H7 (cell line): Measurements from ENCODE around the gene DDX42. TPM values are rescaled to one million over a fixed set of nuclear protein-coding genes. Genes with fewer than 3 reads are reported as not detected.

ENCODE experiments used
- DNase-seq: peaks from one replicate; pipeline ENCODE4 v3.0.0; 2012
- H3K27me3 ChIP-seq: 2 replicates; pipeline ENCODE4 v1.6.0; 2011; ENCODE audit warnings: mild to moderate bottlenecking, low read length; ENCODE audit not compliant: control insufficient read depth, insufficient read depth
- H3K36me3 ChIP-seq: replicated peaks from 2 replicates; pipeline ENCODE4 v1.5.1; 2011; ENCODE audit warnings: low read length; ENCODE audit not compliant: control insufficient read depth, insufficient read depth
- H3K4me3 ChIP-seq: 2 replicates; pipeline ENCODE4 v1.5.1; 2011; ENCODE audit warnings: low read depth, mild to moderate bottlenecking, control low read depth, low read length, moderate library complexity; ENCODE audit not compliant: insufficient read depth
- total RNA-seq: library from RNA; depleted of rRNA; stranded (reverse); fragments of >200 nt; shearing (Covaris generic); gene quantifications from 2 replicates; pipeline ENCODE4 v1.2.3, GENCODE V29; 2014; rRNA removed

The DDX42 gene, protein sequence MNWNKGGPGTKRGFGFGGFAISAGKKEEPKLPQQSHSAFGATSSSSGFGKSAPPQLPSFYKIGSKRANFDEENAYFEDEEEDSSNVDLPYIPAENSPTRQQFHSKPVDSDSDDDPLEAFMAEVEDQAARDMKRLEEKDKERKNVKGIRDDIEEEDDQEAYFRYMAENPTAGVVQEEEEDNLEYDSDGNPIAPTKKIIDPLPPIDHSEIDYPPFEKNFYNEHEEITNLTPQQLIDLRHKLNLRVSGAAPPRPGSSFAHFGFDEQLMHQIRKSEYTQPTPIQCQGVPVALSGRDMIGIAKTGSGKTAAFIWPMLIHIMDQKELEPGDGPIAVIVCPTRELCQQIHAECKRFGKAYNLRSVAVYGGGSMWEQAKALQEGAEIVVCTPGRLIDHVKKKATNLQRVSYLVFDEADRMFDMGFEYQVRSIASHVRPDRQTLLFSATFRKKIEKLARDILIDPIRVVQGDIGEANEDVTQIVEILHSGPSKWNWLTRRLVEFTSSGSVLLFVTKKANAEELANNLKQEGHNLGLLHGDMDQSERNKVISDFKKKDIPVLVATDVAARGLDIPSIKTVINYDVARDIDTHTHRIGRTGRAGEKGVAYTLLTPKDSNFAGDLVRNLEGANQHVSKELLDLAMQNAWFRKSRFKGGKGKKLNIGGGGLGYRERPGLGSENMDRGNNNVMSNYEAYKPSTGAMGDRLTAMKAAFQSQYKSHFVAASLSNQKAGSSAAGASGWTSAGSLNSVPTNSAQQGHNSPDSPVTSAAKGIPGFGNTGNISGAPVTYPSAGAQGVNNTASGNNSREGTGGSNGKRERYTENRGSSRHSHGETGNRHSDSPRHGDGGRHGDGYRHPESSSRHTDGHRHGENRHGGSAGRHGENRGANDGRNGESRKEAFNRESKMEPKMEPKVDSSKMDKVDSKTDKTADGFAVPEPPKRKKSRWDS
- 34.5 and 41.8 TPM in 2 replicates for total RNA-seq

DNA sequence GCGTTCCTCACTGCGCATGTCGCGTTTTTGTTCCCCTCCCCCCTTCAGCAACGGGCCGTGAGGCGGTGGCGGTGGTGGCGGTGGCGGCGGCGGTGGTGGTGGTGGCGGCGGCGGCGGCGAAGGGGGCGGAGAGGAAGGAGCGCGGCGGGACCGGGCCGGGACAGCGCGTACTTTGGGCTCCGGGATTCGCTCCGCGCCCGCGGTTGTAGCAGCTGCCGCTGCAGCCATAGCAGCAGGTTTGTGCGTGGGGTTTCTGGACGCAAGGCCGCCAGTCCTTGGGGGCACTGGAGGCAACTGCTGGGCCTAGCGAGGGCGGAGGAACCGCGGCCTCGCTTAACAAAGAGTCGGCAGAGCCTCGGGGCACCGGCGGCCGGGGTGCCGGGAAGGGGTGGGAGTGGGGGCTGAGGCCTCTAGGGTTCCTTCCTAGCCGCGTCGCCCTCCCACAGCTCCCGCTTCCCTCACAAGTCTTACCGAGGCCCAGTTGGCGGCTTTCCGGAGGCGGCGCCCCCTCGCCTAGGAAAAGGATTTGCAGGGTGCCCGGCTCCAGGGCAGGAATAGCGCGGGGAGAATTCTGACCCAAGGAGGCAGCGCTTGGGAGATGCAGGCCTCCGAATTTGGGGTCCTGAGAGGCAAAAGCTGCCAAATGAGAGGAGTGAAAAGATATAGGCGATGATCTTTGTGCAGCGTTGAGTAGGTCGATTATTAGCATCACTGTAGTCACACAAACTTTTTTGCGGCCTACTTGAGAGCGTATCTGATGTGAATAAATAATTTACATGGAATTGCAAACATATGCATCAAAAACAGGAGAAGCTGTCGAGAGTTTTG, at the start of gene DDX42:
Gene DDX42 (plus strand): TSS at position 30 of the 828 bp plus-strand sequence. CDS start 12,880 bp downstream, outside the sequence.
- peak; percentile 94 for DNase-seq
- H3K27me3 ChIP-seq, result no peaks in the 10 kb centered on the region

DNA sequence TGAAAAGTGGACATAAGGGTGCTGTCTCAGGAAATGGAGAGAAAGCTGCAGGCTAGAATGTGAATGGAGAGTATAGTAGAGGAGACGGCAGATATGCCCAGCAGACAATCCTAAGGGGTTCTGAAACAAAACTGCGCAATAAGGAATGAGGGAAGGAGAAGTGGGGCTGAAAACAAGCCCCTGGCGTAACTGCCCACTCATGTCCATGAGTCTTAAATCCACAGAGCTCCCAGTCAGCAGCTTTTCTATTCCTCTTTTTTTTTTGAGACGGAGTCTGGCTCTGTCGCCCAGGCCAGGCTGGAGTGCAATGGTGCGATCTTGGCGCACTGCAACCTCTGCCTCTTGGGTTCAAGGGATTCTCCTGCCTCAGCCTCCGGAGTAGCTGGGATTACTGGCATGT, 38.3 kb upstream of the DDX42 start:
- DNase-seq, result no peak
- H3K27me3 ChIP-seq, result no peaks in the 10 kb centered on the region

More for the DNA sequence above, at the start of gene DDX42:
- peak within 1 kb of the TSS; percentile 91 for H3K4me3 ChIP-seq
- H3K36me3 ChIP-seq, result peaks cover 5% of the 10 kb centered on the region

DNA sequence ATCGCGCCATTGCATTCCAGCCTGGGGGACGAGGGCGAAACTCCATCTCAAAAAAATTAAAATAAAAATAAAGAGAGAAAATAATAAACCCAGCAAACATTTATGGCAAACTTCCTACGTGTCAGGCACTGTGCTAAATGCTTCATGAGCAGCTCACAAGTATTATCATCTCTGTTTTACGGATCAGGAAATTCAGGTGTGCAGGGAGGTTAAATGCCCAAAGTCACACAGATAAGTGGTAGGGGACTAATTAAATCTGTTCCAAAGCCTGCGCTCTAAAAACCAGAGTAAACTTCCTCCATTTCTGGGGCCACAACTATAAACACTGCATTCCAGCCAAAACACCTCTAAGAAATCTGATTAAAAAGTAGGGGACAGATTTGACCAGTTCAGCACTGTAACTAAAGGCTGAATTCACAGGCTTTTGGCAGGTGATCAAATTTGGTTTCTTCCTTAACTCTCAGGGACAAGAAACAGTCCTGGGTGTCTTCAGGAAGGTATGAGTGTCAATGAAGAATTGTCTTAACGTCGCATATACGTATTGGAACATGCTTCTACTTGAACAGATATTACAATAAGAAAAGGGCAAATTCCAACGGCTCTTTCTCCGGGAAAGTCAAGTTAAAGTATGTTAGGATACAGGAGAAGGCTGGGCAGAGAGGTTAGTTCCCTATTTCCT, 33.4 kb upstream of the DDX42 start:
- DNase-seq, result peak; percentile 13
- Histone ChIP-seq H3K36me3 (no peaks in the 10 kb centered on the region), H3K4me3 (peak overlapping the region; percentile 93), H3K27me3 (no peaks in the 10 kb centered on the region)

More for the DNA sequence above, 38.3 kb upstream of the DDX42 start:
- Histone ChIP-seq H3K4me3 (no peak overlapping the region), H3K36me3 (no peaks in the 10 kb centered on the region; the same call in 1 of the 2 replicates)

DNA sequence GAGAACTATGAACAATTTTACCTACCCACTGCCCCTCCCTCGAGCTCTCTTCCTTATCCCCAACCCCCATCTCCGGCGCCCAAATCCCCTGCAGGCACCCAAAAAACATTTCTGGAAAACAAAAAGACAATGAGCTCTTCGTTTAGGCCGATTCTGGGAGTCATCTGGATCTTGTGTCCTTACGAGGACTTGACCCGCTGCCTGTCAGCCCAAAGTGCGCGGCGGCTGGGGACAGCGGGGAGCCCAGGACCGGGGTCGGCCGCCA, 32.9 kb upstream of the DDX42 start:
- Histone ChIP-seq H3K4me3 (peak overlapping the region; percentile 93), H3K27me3 (no peaks in the 10 kb centered on the region), H3K36me3 (peaks cover 3% of the 10 kb centered on the region; the same call in 1 of the 2 replicates)
- peak; percentile 68 for DNase-seq

DNA sequence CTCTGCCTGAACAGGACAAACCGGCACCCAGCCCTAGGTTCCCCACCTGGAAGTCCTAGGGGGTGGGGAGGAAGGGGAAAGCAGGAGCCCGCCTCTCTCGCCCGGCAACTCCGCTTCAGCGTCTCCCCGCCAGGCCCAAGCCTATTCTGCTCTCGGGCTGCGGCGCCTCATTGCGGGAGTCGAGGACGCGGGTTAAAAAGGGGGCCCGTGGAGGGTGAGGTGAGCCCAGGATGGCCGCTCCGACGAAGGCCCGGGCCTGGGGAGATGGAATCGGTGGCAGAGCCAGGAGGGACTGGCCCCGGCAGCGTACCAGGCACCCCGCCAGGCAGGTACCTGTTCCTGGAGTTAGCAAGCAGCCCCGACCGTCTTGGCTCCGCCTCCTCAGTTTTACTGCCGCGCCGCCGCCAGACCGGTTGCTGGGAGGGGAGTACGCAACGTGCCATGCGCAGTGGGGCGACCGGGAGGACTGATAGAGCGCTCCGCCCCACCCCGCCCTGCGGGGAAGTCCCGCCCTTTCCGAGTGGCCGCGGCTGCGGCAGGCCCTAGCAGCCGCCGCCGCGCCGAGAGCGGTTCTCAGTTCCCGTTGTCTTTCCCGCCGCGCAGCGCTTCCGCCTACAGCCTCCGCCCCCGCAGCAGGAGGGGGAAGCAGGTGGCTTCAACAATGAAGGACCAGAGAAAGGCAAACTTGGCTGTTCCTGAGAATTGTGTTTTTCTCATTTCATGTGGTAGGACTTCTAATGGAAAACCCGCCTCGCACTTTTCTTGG, 32.4 kb upstream of the DDX42 start, which contains the start of gene STRADA:
Gene STRADA (minus strand): TSS at position 392 of the 766 bp plus-strand sequence. CDS start 13,430 bp downstream, outside the sequence.
- DNase-seq, result peak; percentile 98
- H3K4me3 ChIP-seq, result peak within 1 kb of the TSS; percentile 93
- peaks cover 4% of the 10 kb centered on the region; the same call in 1 of the 2 replicates for H3K36me3 ChIP-seq
- no peaks in the 10 kb centered on the region for H3K27me3 ChIP-seq

DNA sequence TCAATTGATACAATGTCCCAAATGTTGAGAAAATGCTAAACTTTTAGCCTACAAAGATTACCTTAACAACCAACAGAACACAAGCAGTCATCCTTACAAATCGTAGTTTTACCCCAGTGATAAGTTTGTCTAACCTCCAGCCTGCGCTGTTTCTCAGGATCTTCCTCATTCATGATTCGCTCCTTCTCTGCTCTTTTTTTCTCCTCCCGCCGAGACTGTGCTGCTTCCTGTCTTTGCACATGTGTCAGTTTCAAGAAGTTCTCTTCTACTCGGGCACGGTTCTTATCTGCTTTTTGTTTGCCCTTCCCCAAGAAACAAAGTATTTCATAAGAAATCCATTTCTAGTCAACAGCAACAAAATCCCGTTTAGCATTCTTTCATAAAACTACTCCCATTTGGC, 22.2 kb upstream of the DDX42 start:
- no peaks in the 10 kb centered on the region for H3K27me3 ChIP-seq
- DNase-seq, result no peak
- no peak overlapping the region for H3K4me3 ChIP-seq
- peaks cover 22% of the 10 kb centered on the region for H3K36me3 ChIP-seq

DNA sequence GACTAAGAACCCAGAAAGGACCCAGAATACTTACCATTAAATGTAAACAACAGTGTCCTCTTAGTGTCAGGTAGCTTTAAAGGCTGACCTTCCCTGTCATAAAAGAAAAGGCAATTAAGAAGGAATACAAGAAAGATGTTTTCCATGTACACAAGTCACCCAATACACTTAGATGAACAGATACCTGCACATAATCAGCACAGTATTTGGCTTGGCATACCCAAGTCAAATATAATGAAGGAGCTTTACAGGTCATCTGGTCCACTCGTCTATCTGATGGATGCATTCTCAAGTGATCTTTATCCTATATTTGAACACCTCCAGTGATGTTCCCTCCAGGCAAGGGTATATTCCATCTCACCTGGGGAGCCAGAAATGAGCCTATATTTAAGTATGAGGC, 21.3 kb upstream of the DDX42 start:
- Histone ChIP-seq H3K4me3 (no peak overlapping the region), H3K27me3 (no peaks in the 10 kb centered on the region), H3K36me3 (peaks cover 22% of the 10 kb centered on the region)
- no peak for DNase-seq

DNA sequence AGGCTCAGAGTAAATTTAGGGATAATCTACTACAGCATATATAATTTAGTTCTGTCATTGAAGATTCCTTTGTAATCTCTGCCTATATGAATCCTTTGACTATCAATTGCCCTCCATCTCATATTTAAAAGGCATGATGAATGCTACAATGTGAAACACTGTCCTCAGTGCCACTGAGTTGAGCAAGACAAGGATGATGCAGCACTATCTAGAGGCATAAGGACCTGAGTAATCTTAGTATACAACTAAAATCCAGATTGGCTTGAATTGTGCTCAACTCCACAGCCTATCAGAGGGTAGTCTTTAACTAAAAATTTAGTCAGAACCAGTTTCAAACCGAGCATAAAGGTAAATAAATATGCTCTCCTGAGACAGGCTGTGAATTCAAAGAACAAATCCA, 20.8 kb upstream of the DDX42 start:
- Histone ChIP-seq H3K36me3 (peaks cover 24% of the 10 kb centered on the region), H3K27me3 (no peaks in the 10 kb centered on the region), H3K4me3 (no peak overlapping the region)
- DNase-seq, result no peak

DNA sequence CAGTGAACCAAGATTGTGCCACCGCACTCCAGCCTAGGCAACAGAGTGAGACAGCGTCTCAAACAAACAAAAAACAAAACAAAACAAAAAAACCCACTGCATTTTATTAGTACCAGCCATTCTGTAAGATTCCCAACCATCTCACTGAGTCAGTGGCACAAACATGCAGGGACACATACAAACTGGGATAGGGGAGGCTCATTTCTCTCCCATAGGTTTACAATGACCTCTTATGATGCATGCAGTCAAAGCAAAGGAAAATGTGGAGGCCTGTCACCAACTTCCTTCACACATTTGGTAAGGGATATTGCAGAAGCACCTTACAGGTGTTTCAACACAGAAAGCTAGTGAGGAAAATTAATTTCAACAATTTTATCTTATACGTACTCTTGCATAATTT, 19.9 kb upstream of the DDX42 start:
- no peak for DNase-seq
- H3K36me3 ChIP-seq, result peaks cover 23% of the 10 kb centered on the region
- no peak overlapping the region for H3K4me3 ChIP-seq
- H3K27me3 ChIP-seq, result no peaks in the 10 kb centered on the region

DNA sequence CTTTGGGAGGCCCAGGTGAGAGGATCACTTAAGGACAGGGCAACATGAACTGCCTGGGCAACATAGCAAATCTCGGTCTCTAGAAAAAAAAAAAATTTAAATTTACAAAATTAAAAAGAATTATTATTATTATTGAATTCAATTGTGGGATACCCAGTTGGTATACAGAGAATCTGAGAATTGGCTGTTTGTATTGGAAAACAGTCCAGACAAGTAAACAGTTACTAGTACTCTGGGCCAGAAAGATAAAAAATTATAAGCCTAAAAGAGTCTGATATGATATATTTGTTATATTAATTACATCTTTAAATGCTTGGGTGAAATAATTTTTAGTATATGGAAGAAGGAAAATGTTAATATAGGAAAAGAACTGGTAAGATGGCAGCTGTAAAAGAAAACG, 15.5 kb upstream of the DDX42 start:
- Histone ChIP-seq H3K27me3 (no peaks in the 10 kb centered on the region), H3K4me3 (no peak overlapping the region), H3K36me3 (peaks cover 29% of the 10 kb centered on the region)
- DNase-seq, result no peak

DNA sequence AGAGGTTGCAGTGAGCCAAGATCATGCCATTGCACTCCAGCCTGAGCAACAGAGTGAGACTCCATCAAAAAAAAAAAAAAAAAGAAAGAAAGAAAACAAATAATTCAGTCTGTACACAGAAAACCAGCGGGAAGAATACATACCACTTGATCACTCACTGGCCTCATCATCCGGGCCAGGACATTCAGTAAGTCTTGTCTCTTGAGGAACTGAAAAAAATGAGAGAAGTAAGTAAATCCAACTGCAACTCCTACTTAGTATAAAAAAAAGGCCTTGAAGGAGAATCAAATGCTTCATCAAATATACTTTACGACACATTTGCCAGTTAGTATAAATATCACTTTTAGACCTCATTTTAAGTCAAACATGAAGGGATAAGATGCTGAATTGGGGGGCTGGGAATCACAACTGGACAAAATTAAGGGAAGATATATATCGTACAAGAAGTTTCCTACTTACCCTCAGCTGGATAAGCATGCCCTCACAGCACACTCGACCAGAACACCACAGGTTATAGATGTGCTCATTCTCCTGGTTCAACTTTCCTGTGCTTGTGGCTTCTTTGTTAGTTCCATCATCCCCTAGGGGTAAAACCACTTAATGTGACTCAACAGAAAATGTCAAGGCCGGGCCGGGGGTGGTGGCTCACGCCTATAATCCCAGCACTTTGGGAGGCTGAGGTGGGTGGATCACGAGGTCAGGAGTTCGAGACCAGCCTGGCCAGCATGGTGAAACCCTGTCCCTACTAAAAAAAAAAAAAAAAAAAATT, 13.0 kb upstream of the DDX42 start:
- Histone ChIP-seq H3K36me3 (peaks cover 26% of the 10 kb centered on the region), H3K4me3 (no peak overlapping the region), H3K27me3 (no peaks in the 10 kb centered on the region)
- DNase-seq, result no peak

DNA sequence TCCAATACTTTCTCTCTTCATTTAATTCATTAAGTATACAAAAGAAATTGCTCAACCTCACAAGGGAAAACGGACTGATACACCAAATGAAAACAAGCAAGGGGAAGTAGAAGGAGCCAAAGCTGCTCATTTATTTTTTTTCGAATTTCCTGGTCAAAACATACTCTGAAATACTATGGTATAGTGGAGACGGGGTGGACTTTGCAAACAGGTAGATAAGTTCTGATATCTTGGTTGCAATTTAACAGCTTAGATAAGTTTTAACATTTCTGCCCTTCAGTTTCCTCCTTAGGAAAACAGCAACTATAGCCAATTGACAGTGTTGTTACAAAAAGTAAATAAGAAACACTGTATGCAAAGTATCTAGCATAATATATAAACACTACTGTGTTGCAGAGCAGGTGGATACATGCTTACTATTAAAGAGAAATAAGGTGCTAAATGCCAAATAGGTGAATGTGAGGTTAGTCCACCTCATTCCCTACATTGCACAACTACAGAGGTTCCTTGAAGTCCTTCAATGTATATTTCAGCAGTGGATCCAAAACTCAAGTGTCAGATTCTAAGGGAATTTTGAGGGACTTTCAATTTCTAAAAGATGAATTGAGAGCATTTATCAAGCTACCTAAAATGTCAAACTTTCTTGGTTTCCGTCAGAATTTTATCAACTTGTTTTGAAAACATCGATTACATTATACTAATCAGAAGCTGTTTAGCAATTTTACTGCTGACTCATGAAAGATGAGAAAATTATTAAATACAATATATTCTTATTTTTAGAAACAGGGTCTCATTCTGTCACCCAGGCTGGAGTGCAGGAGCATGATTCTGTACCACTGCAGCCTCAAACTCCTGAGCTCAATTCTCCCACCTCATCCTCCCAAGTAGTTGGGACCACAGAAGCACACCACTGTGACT, 11.6 kb upstream of the DDX42 start:
- peaks cover 21% of the 10 kb centered on the region for H3K36me3 ChIP-seq
- H3K4me3 ChIP-seq, result no peak overlapping the region
- H3K27me3 ChIP-seq, result no peaks in the 10 kb centered on the region
- no peak for DNase-seq
